OCI-LY7 (cell line): ENCODE measurements around the gene PLD5. TPM values are rescaled to one million over a fixed set of nuclear protein-coding genes. Genes with fewer than 3 reads are reported as not detected.

Experiments
- BruUV-seq: library from RNA; stranded (reverse); fragments of 400-500 nt; replicated peaks from 2 replicates; lab custom pipeline; 2021; lab: Mats Ljungman, UMichigan
- CTCF ChIA-PET: fragments of 300-600 bp; sonication (Branson Sonifier 250); formaldehyde crosslinking; loops from one replicate; lab custom pipeline; 2022; ENCODE audit warnings: antibody characterized with exemption; ENCODE audit not compliant: unreplicated experiment; lab: Charles Lee
- POLR2A ChIA-PET: fragments of 300-600 bp; sonication (Branson Sonifier 250); formaldehyde crosslinking; loops from one replicate; lab custom pipeline; 2022; ENCODE audit warnings: antibody characterized with exemption; lab: Charles Lee
- DNase-seq: peaks from one replicate; pipeline ENCODE4 v3.0.0-alpha.2; 2015; ENCODE audit warnings: low spot score
- H2AFZ ChIP-seq: fragments of 200-600 bp; sonication (generic), shearing (Covaris generic); 2 replicates; pipeline ENCODE4 v1.6.1; 2014; ENCODE audit warnings: mild to moderate bottlenecking, antibody characterized with exemption, low read length, moderate library complexity
- H3K27ac ChIP-seq: fragments of 200-600 bp; sonication (generic); 2 replicates; pipeline ENCODE4 v1.5.1; 2014; ENCODE audit warnings: mixed run types, low read depth, mild to moderate bottlenecking, moderate library complexity, low read length, inconsistent platforms; ENCODE audit not compliant: poor library complexity, severe bottlenecking
- H3K36me3 ChIP-seq: fragments of 200-600 bp; sonication (generic); 2 replicates; pipeline ENCODE4 v1.6.1; 2014; ENCODE audit warnings: mild to moderate bottlenecking, antibody characterized with exemption, low read length, moderate library complexity, mixed read lengths; ENCODE audit not compliant: insufficient read depth
- H3K4me1 ChIP-seq: fragments of 200-600 bp; sonication (generic); 2 replicates; pipeline ENCODE4 v1.5.1; 2014; ENCODE audit warnings: mild to moderate bottlenecking, low read length; ENCODE audit not compliant: insufficient read depth, poor library complexity, severe bottlenecking
- H3K4me2 ChIP-seq: fragments of 200-600 bp; sonication (generic); 2 replicates; pipeline ENCODE4 v1.6.1; 2014; ENCODE audit warnings: mild to moderate bottlenecking, low read length
- H3K4me3 ChIP-seq: fragments of 200-600 bp; sonication (generic); 2 replicates; pipeline ENCODE4 v1.5.1; 2014; ENCODE audit warnings: mild to moderate bottlenecking, low read depth, low read length; ENCODE audit not compliant: poor library complexity, severe bottlenecking
- H3K79me2 ChIP-seq: fragments of 200-600 bp; sonication (generic); 2 replicates; pipeline ENCODE4 v1.6.1; 2016; ENCODE audit warnings: low read depth, mild to moderate bottlenecking, low read length, moderate library complexity, mixed read lengths; ENCODE audit not compliant: insufficient read depth
- H3K9me2 ChIP-seq: fragments of 200-600 bp; sonication (generic); 2 replicates; pipeline ENCODE4 v1.6.1; 2016; ENCODE audit warnings: mild to moderate bottlenecking, low read length, mixed read lengths; ENCODE audit not compliant: insufficient read depth
- H3K9me3 ChIP-seq: fragments of 200-600 bp; sonication (generic); 2 replicates; pipeline ENCODE4 v1.6.1; 2014; ENCODE audit warnings: mild to moderate bottlenecking, mixed run types, low read length, mixed read lengths
- H4K20me1 ChIP-seq: fragments of 200-600 bp; sonication (generic); 2 replicates; pipeline ENCODE4 v1.6.1; 2014; ENCODE audit warnings: mild to moderate bottlenecking, antibody characterized with exemption, low read length, moderate library complexity, mixed read lengths; ENCODE audit not compliant: insufficient read depth
- EZH2phosphoT487 ChIP-seq: fragments of 200-600 bp; sonication (generic); IDR thresholded peaks from 2 replicates; pipeline ENCODE4 v1.6.1; 2018; ENCODE audit warnings: low read depth, borderline replicate concordance, mild to moderate bottlenecking, mixed run types, antibody characterized with exemption, low read length, moderate library complexity, mixed read lengths
- intact Hi-C: fragments of 100-400 bp; cut with micrococcal nuclease; formaldehyde crosslinking; loops from one replicate; pipeline ENCODE4 v1.10.0; 2022; ENCODE audit not compliant: unreplicated experiment
- total RNA-seq, 2 experiments: library from RNA; depleted of rRNA in 1 of 2; stranded (reverse); fragments of >200 nt in 1 of 2; shearing (Covaris generic) in 1 of 2; gene quantifications; 2 replicates each; pipeline ENCODE4 v1.2.3, GENCODE V29; 2014 to 2022
- TF ChIP-seq, protein P1 (sequence below): fragments of 200-600 bp; sonication (generic); conservative IDR thresholded peaks from 2 replicates; pipeline ENCODE4 v1.5.1; 2014; ENCODE audit warnings: mild to moderate bottlenecking, antibody characterized with exemption, low read length, moderate library complexity, mixed read lengths

The PLD5 gene
- total RNA-seq, 2 experiments from 2014 or later: not detected

DNA sequence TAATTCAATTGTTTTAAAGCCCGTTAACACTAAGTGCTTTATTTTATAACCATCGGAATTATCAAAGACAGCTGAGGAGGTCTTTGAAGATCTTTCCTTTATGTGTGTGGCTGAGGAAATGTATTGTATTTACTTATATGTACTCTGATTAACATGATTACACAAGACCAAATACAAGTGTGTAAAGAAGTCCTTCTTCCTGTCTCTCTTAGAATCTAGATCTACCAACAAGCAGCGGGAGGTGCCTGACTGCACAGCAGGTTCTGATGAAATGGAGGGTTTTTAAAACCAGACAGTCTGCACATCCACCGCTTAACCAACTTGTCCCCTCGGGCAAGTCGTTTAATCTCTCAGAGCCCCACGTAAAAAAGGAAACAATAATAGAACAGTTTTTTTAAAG lies 285.1 kb downstream of the PLD5 start:
- no peaks in the 10 kb centered on the region for H3K4me1 ChIP-seq
- H3K79me2 ChIP-seq: no peaks in the 10 kb centered on the region
- ChIA-PET CTCF (no interaction called here), POLR2A (interaction anchor here (0.6 kb wide), 1 partner anchor 311 kb away, joined by 3 read pairs; no protein-coding TSS in a partner anchor)
- H3K4me3 ChIP-seq: no peak overlapping the region
- TF ChIP-seq EZH2phosphoT487: no peak
- TF ChIP-seq, protein P1, sequence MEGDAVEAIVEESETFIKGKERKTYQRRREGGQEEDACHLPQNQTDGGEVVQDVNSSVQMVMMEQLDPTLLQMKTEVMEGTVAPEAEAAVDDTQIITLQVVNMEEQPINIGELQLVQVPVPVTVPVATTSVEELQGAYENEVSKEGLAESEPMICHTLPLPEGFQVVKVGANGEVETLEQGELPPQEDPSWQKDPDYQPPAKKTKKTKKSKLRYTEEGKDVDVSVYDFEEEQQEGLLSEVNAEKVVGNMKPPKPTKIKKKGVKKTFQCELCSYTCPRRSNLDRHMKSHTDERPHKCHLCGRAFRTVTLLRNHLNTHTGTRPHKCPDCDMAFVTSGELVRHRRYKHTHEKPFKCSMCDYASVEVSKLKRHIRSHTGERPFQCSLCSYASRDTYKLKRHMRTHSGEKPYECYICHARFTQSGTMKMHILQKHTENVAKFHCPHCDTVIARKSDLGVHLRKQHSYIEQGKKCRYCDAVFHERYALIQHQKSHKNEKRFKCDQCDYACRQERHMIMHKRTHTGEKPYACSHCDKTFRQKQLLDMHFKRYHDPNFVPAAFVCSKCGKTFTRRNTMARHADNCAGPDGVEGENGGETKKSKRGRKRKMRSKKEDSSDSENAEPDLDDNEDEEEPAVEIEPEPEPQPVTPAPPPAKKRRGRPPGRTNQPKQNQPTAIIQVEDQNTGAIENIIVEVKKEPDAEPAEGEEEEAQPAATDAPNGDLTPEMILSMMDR: no peak
- intact Hi-C loops: no loop called here
- H2AFZ ChIP-seq: no peak overlapping the region
- no TSS peak for BruUV-seq
- DNase-seq: no peak
- H3K9me3 ChIP-seq: no peaks in the 10 kb centered on the region
- no peak overlapping the region for H3K4me2 ChIP-seq
- no peaks in the 10 kb centered on the region for H3K9me2 ChIP-seq
- no peaks in the 10 kb centered on the region for H4K20me1 ChIP-seq
- no peak overlapping the region for H3K27ac ChIP-seq
- no peaks in the 10 kb centered on the region for H3K36me3 ChIP-seq

DNA sequence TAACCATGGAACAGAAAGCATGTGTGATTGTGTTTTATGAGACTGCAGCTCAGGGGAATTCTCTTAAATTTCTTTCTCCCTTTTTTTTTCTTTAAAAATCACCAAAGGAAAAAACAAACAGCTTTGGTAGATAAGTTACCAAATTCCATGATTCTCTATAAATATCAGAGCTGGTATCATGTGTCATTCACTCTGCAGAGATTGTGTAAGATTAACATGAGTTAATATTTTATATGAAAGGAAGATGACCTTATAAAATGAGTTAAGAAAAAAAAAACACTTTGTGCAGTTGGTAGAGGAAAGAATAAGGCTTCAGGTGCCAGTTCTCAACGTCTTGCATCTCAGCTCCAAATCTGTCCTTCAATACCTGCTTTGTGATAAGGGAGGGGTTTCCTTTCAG lies 287.4 kb downstream of the PLD5 start:
- ChIA-PET POLR2A (no interaction called here), CTCF (no interaction called here)
- no TSS peak for BruUV-seq
- Histone ChIP-seq H3K36me3 (no peaks in the 10 kb centered on the region), H3K4me2 (no peak overlapping the region), H3K4me1 (no peaks in the 10 kb centered on the region), H4K20me1 (no peaks in the 10 kb centered on the region), H3K9me3 (no peaks in the 10 kb centered on the region), H3K9me2 (no peaks in the 10 kb centered on the region), H3K79me2 (no peaks in the 10 kb centered on the region), H3K4me3 (no peak overlapping the region), H2AFZ (no peak overlapping the region), H3K27ac (no peak overlapping the region)
- intact Hi-C loops: no loop called here
- TF ChIP-seq EZH2phosphoT487: no peak
- TF ChIP-seq, protein P1: no peak
- no peak for DNase-seq

DNA sequence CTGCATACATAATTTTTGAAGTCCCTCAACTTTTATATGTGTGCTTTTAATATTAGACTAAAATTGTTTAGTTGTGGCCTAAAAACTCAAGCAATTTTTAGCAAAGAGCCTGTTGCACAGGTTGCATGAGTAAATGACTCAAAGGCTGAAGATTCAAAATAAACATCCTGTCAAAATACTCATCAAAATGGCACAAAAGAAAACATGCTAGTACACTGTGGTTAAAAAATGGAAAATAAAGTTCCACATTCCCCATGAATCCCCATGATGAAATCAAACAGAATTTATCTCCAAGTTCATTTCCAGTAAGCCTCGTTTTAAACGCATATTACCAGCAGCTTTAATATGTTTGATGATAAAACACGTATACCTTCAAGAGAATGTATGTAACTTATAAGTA lies 295.5 kb downstream of the PLD5 start:
- Histone ChIP-seq H3K36me3 (no peaks in the 10 kb centered on the region), H3K9me2 (no peaks in the 10 kb centered on the region), H4K20me1 (no peaks in the 10 kb centered on the region), H3K9me3 (no peaks in the 10 kb centered on the region), H3K4me2 (no peak overlapping the region), H3K4me1 (no peaks in the 10 kb centered on the region), H3K79me2 (no peaks in the 10 kb centered on the region), H2AFZ (no peak overlapping the region), H3K27ac (no peak overlapping the region), H3K4me3 (no peak overlapping the region)
- POLR2A ChIA-PET: interaction anchor here (1.1 kb wide), 1 partner anchor 33 kb away, joined by 3 read pairs; no protein-coding TSS in a partner anchor
- DNase-seq: no peak
- CTCF ChIA-PET: no interaction called here
- BruUV-seq: no TSS peak
- TF ChIP-seq, protein P1: no peak
- TF ChIP-seq EZH2phosphoT487: no peak
- intact Hi-C loops: no loop called here
